Fibroblast of pulmonary artery (primary cell): ENCODE data around the gene SEMA6D.

ENCODE experiments used
- DNase-seq: peaks from one replicate; pipeline ENCODE4 v3.0.0-alpha.2; 2010; ENCODE audit warnings: low read depth
- H3K4me3 ChIP-seq: replicated peaks from 2 replicates; pipeline ENCODE4 v1.5.1; 2011; ENCODE audit warnings: low read depth, mild to moderate bottlenecking, control low read depth, low read length, moderate library complexity
- CTCF ChIP-seq: IDR thresholded peaks from 2 replicates; pipeline ENCODE4 v1.5.1; 2011; ENCODE audit warnings: mild to moderate bottlenecking, control low read depth, low read length, inconsistent platforms; ENCODE audit errors: missing control alignments

The SEMA6D gene

GRCh38 chr15:47725906-47726305 lies 8.6 kb downstream of the SEMA6D start:
- no peak for TF ChIP-seq CTCF
- no peak overlapping the region for H3K4me3 ChIP-seq
- DNase-seq, result no peak

GRCh38 chr15:47726399-47726823 lies 9.1 kb downstream of the SEMA6D start:
- no peak for TF ChIP-seq CTCF
- no peak overlapping the region for H3K4me3 ChIP-seq
- no peak for DNase-seq

GRCh38 chr15:47727137-47727536 lies 9.8 kb downstream of the SEMA6D start:
- no peak overlapping the region for H3K4me3 ChIP-seq
- TF ChIP-seq CTCF, result no peak
- DNase-seq, result no peak

- no peak for TF ChIP-seq CTCF
These were observed 10.4 kb downstream of the SEMA6D start for GRCh38 chr15:47727676-47728075.

GRCh38 chr15:47728426-47728825 lies 11.1 kb downstream of the SEMA6D start:
- no peak for TF ChIP-seq CTCF
- no peak overlapping the region for H3K4me3 ChIP-seq
- no peak for DNase-seq

More at GRCh38 chr15:47727676-47728075, 10.4 kb downstream of the SEMA6D start:
- H3K4me3 ChIP-seq, result no peak overlapping the region
- DNase-seq, result no peak

- TF ChIP-seq CTCF, result no peak
- no peak for DNase-seq
- H3K4me3 ChIP-seq, result no peak overlapping the region
These were observed 11.6 kb downstream of the SEMA6D start for GRCh38 chr15:47728886-47729285.

GRCh38 chr15:47731230-47731629 lies 13.9 kb downstream of the SEMA6D start:
- DNase-seq, result no peak
- no peak overlapping the region for H3K4me3 ChIP-seq
- TF ChIP-seq CTCF, result no peak
